HEK293 (cell line): Measurements from ENCODE around the gene PERM1.

Experiments
- CTCF ChIA-PET: fragments of 350-600 bp; formaldehyde crosslinking; extraction: SDS; loops from one replicate; lab custom pipeline; 2021; ENCODE audit warnings: antibody characterized with exemption; lab: Yijun Ruan, JAX
- POLR2A ChIA-PET: fragments of 300-600 bp; formaldehyde crosslinking; extraction: SDS; loops from one replicate; lab custom pipeline; 2020; ENCODE audit warnings: antibody characterized with exemption, inconsistent platforms; lab: Yijun Ruan, JAX
- H3K27ac ChIP-seq: fragments of 200-500 bp; sonication (Bioruptor generic); 2 replicates; pipeline ENCODE4 v1.5.1; 2014; ENCODE audit warnings: low read depth, low read length, control low read depth, inconsistent platforms; ENCODE audit errors: extremely low read depth
- H3K36me3 ChIP-seq, 2 experiments: fragments of 200-500 bp in 1 of 2; sonication (Bioruptor generic) in 1 of 2; 1 replicate in 1 of 2; 2 replicates in 1 of 2; pipeline ENCODE4 v1.5.1; 2014 to 2017; ENCODE audit warnings: inconsistent platforms in 2 of 2, low read length in 2 of 2; ENCODE audit not compliant: control insufficient read depth in 2 of 2, insufficient read depth in 1 of 2
- H3K4me1 ChIP-seq: fragments of 200-500 bp; sonication (Bioruptor generic); 2 replicates; pipeline ENCODE4 v1.5.1; 2014; ENCODE audit warnings: mild to moderate bottlenecking, low read length, inconsistent platforms; ENCODE audit not compliant: control insufficient read depth, insufficient read depth
- H3K4me3 ChIP-seq: 2 replicates; pipeline ENCODE4 v1.5.1; 2011; ENCODE audit warnings: low read depth, mild to moderate bottlenecking, control low read depth, low read length, moderate library complexity
- H3K9me3 ChIP-seq: fragments of 200-500 bp; sonication (Bioruptor generic); 2 replicates; pipeline ENCODE4 v1.5.1; 2014; ENCODE audit warnings: low read depth, low read length, inconsistent platforms; ENCODE audit not compliant: control insufficient read depth, insufficient read depth
- ELK4 ChIP-seq: IDR thresholded peaks from 2 replicates; pipeline ENCODE4 v1.6.1; 2011; ENCODE audit warnings: mild to moderate bottlenecking, low read depth, low read length, borderline replicate concordance
- KLF1 ChIP-seq: fragments of 450-650 bp; formaldehyde crosslinking; IDR thresholded peaks from 2 replicates; pipeline ENCODE4 v1.5.1; 2016; ENCODE audit warnings: missing biosample characterization, missing genetic modification characterization
- KLF16 ChIP-seq: fragments of 450-650 bp; formaldehyde crosslinking; IDR thresholded peaks from 2 replicates; pipeline ENCODE4 v1.5.1; 2017; ENCODE audit warnings: missing biosample characterization, missing genetic modification characterization
- PRDM1 ChIP-seq: fragments of 450-650 bp; formaldehyde crosslinking; IDR thresholded peaks from 2 replicates; pipeline ENCODE4; 2016; ENCODE audit warnings: missing biosample characterization, missing genetic modification characterization
- REPIN1 ChIP-seq: fragments of 450-650 bp; formaldehyde crosslinking; IDR thresholded peaks from 2 replicates; pipeline ENCODE4 v1.5.1; 2017; ENCODE audit warnings: missing biosample characterization, missing genetic modification characterization, low read depth
- SALL2 ChIP-seq: fragments of 450-650 bp; formaldehyde crosslinking; IDR thresholded peaks from 2 replicates; pipeline ENCODE4 v1.5.0; 2017; ENCODE audit warnings: missing biosample characterization, mild to moderate bottlenecking, missing genetic modification characterization, borderline replicate concordance
- ZBTB10 ChIP-seq: fragments of 450-650 bp; formaldehyde crosslinking; IDR thresholded peaks from 2 replicates; pipeline ENCODE4 v1.5.1; 2016; ENCODE audit warnings: missing biosample characterization, missing genetic modification characterization
- ZFP37 ChIP-seq: fragments of 450-650 bp; formaldehyde crosslinking; IDR thresholded peaks from 2 replicates; pipeline ENCODE4 v1.5.1; 2016; ENCODE audit warnings: missing biosample characterization, missing genetic modification characterization
- ZFP69B ChIP-seq: fragments of 450-650 bp; formaldehyde crosslinking; IDR thresholded peaks from 2 replicates; pipeline ENCODE4 v1.5.1; 2016; ENCODE audit warnings: missing biosample characterization, missing genetic modification characterization
- ZNF16 ChIP-seq: fragments of 450-650 bp; formaldehyde crosslinking; IDR thresholded peaks from 2 replicates; pipeline ENCODE4 v1.5.1; 2016; ENCODE audit warnings: low read depth, missing biosample characterization, missing genetic modification characterization
- ZNF19 ChIP-seq: fragments of 450-650 bp; formaldehyde crosslinking; IDR thresholded peaks from 2 replicates; pipeline ENCODE4; 2016; ENCODE audit warnings: missing biosample characterization, missing genetic modification characterization, low read depth
- ZNF221 ChIP-seq: fragments of 450-650 bp; formaldehyde crosslinking; IDR thresholded peaks from 2 replicates; pipeline ENCODE4 v1.5.1; 2017; ENCODE audit warnings: missing biosample characterization, missing genetic modification characterization, borderline replicate concordance
- ZNF280D ChIP-seq: fragments of 450-650 bp; formaldehyde crosslinking; IDR thresholded peaks from 2 replicates; pipeline ENCODE4 v1.5.1; 2016; ENCODE audit warnings: missing biosample characterization, missing genetic modification characterization
- ZNF354C ChIP-seq: fragments of 450-650 bp; formaldehyde crosslinking; IDR thresholded peaks from 2 replicates; pipeline ENCODE4 v1.5.1; 2016; ENCODE audit warnings: missing biosample characterization, missing genetic modification characterization, low read depth, borderline replicate concordance
- ZNF433 ChIP-seq: fragments of 450-650 bp; formaldehyde crosslinking; IDR thresholded peaks from 2 replicates; pipeline ENCODE4 v1.5.1; 2016; ENCODE audit warnings: missing biosample characterization, missing genetic modification characterization, low read depth
- ZNF544 ChIP-seq: fragments of 450-650 bp; formaldehyde crosslinking; IDR thresholded peaks from 2 replicates; pipeline ENCODE4 v1.5.0; 2017; ENCODE audit warnings: missing biosample characterization, missing genetic modification characterization
- ZNF654 ChIP-seq: fragments of 450-650 bp; formaldehyde crosslinking; IDR thresholded peaks from 2 replicates; pipeline ENCODE4 v1.5.1; 2016; ENCODE audit warnings: low read depth, missing biosample characterization, missing genetic modification characterization
- ZNF776 ChIP-seq: fragments of 450-650 bp; formaldehyde crosslinking; IDR thresholded peaks from 2 replicates; pipeline ENCODE4 v1.5.0; 2017; ENCODE audit warnings: missing biosample characterization, missing genetic modification characterization, borderline replicate concordance
- ZNF791 ChIP-seq: fragments of 450-650 bp; formaldehyde crosslinking; IDR thresholded peaks from 2 replicates; pipeline ENCODE4 v1.5.1; 2016; ENCODE audit warnings: missing biosample characterization, missing genetic modification characterization
- ZSCAN16 ChIP-seq: fragments of 450-650 bp; formaldehyde crosslinking; IDR thresholded peaks from 2 replicates; pipeline ENCODE4 v1.5.1; 2016; ENCODE audit warnings: missing biosample characterization, missing genetic modification characterization
- TF ChIP-seq, protein P1 (sequence below): fragments of 450-650 bp; formaldehyde crosslinking; IDR thresholded peaks from 2 replicates; pipeline ENCODE4 v1.5.1; 2016; ENCODE audit warnings: missing biosample characterization, missing genetic modification characterization, low read depth

PERM1 gene

GRCh38 chr1:958823-959730 lies 22.8 kb downstream of the PERM1 start, which contains the start of gene NOC2L (continued):
- TF ChIP-seq ZNF280D (tag by site-specific recombination) = no peak
- TF ChIP-seq KLF16 (tag by site-specific recombination) = peak; percentile 75
- no peak for TF ChIP-seq ZNF654 (tag by site-specific recombination)
- no peak for TF ChIP-seq PRDM1
- no peak for TF ChIP-seq ZNF354C (tag by site-specific recombination)
- TF ChIP-seq ZNF776 (tag by site-specific recombination) = no peak
- no peak for TF ChIP-seq ZFP37
- peak; percentile 20; the same call in 1 of the 2 replicates for TF ChIP-seq ELK4
- TF ChIP-seq, protein P1, sequence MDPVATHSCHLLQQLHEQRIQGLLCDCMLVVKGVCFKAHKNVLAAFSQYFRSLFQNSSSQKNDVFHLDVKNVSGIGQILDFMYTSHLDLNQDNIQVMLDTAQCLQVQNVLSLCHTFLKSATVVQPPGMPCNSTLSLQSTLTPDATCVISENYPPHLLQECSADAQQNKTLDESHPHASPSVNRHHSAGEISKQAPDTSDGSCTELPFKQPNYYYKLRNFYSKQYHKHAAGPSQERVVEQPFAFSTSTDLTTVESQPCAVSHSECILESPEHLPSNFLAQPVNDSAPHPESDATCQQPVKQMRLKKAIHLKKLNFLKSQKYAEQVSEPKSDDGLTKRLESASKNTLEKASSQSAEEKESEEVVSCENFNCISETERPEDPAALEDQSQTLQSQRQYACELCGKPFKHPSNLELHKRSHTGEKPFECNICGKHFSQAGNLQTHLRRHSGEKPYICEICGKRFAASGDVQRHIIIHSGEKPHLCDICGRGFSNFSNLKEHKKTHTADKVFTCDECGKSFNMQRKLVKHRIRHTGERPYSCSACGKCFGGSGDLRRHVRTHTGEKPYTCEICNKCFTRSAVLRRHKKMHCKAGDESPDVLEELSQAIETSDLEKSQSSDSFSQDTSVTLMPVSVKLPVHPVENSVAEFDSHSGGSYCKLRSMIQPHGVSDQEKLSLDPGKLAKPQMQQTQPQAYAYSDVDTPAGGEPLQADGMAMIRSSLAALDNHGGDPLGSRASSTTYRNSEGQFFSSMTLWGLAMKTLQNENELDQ = no peak

DNA sequence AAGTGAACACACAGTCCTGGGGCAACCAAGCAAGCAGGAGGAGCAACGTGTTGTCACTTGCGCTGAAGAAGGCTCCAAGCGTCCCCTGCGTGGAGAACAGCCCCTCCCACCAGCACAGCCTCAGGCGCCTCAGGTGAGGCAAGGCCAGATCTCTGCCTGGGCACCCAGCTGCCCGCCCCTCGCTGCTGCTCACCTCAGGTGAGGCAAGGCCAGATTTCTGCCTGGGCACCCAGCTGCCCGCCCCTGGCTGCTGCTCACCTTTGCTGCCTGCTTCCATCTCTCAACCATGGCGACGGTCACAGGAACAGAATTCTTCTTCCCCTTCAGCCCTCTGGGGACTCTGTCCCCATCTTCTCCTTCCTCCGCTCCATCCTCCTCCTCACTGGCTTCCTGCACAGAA lies 25.3 kb downstream of the PERM1 start:
- Histone ChIP-seq H3K9me3 (no peaks in the 10 kb centered on the region), H3K36me3 (peaks cover 9 to 64% of the 10 kb centered on the region in 2 experiments; a peak in 2 of 3 replicates), H3K4me1 (no peaks in the 10 kb centered on the region), H3K4me3 (no peak overlapping the region), H3K27ac (no peak overlapping the region)
- ChIA-PET POLR2A (interaction anchor here (1.1 kb wide), 1 partner anchor 14 kb away, joined by 4 read pairs; no protein-coding TSS in a partner anchor), CTCF (interaction anchor here (0.7 to 0.9 kb wide), 3 partner anchors 15 to 107 kb away, joined by 3 read pairs; no protein-coding TSS in a partner anchor)
- TF ChIP-seq ZNF544 (tag by site-specific recombination) = no peak
- no peak for TF ChIP-seq ZNF19 (tag by site-specific recombination)
- no peak for TF ChIP-seq ZNF16 (tag by site-specific recombination)
- no peak for TF ChIP-seq ZNF280D (tag by site-specific recombination)
- TF ChIP-seq KLF1 (tag by site-specific recombination) = no peak
- TF ChIP-seq ZNF791 (tag by site-specific recombination) = no peak
- TF ChIP-seq REPIN1 (tag by site-specific recombination) = no peak
- TF ChIP-seq ZNF221 (tag by site-specific recombination) = no peak
- TF ChIP-seq ZBTB10 (tag by site-specific recombination) = no peak
- TF ChIP-seq ZSCAN16 (tag by site-specific recombination) = no peak
- no peak for TF ChIP-seq ZNF433 (tag by site-specific recombination)
- TF ChIP-seq SALL2 (tag by site-specific recombination) = no peak
- no peak for TF ChIP-seq ZFP69B (tag by site-specific recombination)
